Stimulated activated CD4-positive, alpha-beta T cell treated with anti-CD3 and anti-CD28 coated beads, TNF-alpha, amount 100 ng/mL, for 1 hour (primary cell): ENCODE measurements around the gene RNF145.
"Not testable (repeated sequence)": the region's sequence is repeated elsewhere in the genome, so short reads cannot be mapped to it uniquely, and the experiment has no call there.

Source experiments
- DNase-seq, 3 donors: peaks; one replicate each; pipeline ENCODE4 v3.0.0-alpha.2; 2020; ENCODE audit warnings: low read depth in 3 of 3, low spot score in 1 of 3

Gene RNF145

DNA sequence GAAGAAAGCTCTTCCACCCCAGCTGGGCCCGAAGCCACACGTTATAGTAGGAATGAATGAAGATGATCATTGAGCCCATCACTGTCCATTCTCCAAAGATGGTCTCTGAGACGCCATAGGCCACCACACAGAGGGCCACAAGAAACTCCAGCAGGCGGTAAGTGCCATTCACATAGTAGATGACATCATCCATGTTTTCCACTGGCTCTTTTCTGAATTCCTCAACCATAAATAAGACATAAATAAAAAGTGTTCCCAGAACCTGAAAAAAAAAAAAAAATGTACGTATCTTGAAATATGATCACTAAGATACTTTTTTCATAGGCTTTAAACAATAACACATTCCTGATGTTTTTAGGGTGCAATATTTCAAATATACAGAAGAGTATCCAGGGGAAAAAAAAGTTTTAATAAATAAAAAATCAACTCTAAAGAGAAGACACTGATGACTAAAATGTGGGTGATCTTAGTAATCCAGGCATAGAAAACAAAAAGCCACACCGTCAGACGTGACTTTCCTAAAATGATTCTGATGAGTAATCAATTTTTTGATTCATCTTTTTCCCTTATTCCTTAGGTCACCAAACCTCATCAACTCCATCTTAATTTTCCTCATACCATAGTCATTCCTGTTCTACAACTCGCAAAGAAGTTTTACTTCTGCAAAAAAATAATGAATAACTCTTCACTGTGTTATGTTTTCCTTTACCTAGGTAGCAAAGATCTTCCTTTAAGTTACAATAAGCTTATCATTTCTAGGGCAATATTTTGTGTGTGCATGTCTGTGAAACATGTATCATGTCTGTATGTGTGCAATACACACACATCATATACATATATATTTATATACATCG, 47.8 kb downstream of the RNF145 start:
- no peak for DNase-seq

DNA sequence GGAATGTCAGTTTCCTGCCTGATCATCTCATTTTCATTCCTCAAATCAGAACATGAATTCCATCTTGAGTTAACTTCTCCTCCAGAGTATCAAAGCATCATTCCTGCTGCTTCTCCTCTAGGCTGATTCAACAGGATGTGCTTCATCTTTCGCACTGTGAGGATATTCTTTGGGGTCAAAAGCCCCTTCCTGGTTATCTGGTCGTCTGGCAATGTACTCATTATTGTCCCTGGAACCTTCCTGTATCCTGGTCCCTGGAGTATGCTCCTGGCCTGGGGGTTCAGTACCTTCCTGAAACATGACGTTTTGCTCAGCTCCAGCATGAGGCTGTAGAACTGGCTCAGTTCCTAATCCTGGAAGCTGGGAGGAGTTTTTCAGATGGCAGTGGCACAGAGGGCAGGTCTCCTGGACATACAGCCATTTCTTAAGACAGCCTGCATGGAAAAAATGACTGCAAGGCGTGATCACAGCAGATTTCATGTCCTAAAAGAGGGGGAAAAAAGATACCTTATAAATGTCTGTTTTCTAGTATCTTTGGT, 50.7 kb downstream of the RNF145 start:
- DNase-seq, result not testable (repeated sequence)

DNA sequence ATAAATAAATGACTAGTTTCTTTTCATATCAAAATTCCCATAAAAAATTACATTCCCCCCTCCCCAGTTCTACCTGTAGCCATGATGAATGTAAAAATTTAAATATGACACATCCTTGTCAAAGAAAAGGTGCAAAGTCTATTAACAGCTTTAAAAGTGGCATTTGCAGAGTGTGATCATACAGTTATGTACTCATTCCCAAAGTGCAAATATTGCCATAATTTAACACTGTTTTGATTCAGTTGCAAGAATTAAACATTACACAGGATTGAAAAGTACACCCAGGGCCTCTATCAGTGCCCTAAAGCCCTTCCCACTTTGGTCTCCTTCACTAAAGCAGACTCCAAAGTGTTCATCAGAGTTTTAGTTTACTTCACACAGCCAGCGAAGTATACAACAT, 51.8 kb downstream of the RNF145 start:
- DNase-seq, result no peak

DNA sequence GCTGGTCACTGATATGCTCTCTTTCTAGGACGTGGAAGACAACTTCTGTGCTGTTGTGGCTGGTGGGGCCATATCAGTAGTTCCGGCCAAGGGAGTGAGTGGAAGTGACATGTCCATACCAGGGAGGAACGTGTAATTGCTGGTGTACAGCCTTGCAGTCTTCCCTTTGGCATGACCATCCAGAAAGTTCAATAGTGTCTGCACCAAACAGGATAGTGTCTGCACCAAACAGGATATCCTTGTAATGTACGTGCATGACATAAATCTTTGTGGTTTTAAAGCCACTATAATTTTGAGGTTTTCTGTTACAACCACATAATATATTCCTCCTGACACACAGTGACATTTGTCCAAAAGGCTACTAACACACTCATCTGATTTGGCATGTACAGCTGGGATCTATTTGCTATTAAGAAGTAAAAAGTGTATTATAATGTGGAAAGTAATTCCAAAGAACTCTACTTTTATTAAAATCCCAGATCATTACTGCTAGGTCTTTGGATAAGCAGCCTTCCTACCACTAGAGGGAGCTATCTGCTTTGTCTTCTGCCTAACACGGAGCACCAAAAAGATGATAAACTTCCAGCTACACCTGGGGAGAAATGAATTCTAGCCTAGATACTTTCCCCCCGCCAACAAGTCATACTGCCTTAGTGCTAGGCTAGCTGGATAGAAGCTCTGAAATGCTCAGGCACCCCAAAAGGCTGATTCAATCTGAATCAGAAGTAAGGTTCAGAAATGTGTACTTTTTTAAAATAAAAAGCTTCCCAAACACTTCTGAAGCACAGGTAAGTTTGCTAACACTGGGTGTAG, 52.7 kb downstream of the RNF145 start:
- DNase-seq, result peak in 1 of 3 donors; percentile 6

DNA sequence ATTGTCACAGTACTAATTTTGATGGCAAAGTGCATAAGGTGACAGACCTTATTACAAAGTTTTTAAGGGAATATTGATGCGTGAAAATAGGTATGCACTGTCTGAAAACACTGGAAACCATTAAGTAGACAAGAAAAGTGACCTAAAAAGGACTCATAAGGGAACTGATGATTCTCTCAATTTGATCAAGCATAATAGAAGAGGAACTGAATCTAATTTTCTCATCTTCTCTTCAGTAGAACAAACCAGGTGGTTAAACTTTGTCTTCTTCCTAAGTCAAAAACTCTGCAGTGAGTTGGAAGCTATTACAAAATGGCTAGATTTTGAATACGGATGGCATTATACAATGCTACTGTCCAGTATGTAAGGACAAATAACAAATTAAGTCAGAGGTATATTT, 53.4 kb downstream of the RNF145 start:
- DNase-seq, result no peak

DNA sequence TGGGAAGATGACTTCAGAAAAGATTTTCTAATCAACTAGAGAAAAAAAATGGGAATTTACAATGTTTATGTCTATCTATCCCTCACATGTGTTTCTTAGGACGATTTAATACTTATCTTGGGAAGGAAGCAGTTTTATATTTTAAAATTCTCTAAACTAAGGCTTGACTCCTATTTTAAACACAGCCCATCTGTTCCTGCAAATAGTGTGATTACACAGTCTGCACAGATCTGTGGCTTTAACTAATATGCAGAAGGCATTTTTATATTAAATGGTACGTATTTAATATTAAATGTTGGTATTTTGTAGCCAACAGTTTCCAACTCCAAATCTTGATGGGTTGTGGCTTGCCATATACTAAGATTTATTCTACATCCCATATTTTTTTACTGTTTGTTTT, 56.5 kb downstream of the RNF145 start:
- no peak for DNase-seq

DNA sequence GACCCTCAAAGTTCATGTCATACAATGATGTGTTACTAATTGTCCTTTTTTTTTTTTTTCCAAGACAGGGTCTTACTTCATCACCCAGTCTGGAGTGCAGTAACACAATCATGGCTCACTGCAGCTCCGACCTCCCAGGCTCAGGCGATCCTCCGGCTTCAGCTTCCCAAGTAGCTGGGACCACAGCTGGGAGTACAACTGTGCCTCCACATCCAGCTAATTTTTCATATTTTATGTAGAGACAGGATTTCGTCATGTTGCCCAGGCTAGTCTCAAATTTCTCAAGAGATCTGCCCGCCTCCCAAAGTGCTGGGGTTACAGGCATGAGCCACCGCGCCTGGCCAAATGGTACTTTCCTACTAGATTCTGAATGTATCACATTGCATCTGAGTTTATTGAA, 60.3 kb downstream of the RNF145 start:
- DNase-seq, result no peak

DNA sequence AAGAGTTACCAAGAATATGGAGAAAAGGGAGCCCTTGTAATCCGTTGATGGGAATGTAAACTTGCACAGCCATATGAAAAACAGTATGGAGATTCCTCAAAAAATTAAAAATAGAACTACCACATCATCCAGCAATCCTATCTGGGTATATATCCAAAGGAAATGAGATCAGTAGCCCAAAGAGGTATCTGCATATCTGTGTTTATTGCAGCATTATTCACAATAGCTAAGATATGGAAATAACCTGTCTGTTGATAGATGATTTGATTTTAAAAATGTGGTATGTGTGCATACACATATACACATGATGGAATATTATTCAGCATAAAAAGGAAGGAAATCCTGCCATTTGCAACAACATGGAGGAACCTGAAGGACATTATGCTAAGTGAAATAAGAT, 61.4 kb downstream of the RNF145 start:
- no peak for DNase-seq

DNA sequence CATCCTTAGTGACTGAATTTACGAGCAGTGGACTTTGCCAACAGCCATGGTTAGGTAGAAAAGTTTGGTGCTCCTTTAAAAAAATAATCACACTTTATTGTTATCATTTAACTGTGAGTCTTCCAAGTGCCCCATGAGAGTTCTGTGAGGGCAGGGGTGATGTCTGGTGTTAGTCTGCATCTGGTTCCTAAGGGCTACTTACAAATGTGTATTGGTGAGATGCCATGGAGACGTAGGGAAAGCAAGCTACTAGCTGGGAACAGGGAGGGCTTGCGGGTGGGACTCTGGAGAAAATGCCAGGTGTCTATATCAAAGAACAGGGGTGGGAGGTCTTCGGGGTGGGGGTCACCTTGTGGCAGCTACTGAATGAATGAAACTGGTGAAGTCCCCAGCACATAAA, 62.5 kb downstream of the RNF145 start:
- DNase-seq, result no peak

DNA sequence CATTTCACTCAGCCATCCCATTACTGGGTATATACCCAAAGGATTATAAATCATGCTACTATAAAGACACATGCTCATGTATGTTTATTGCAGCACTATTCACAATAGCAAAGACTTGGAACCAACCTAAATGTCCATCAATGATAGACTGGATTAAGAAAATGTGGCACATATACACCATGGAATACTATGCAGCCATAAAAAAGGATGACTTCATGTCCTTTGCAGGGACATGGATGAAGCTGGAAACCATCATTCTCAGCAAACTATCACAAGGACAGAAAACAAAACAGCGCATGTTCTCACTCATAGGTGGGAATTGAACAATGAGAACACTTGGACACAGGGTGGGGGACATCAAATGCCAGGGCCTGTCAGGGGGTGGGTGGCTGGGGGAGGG, 64.2 kb downstream of the RNF145 start:
- not testable (repeated sequence) for DNase-seq

DNA sequence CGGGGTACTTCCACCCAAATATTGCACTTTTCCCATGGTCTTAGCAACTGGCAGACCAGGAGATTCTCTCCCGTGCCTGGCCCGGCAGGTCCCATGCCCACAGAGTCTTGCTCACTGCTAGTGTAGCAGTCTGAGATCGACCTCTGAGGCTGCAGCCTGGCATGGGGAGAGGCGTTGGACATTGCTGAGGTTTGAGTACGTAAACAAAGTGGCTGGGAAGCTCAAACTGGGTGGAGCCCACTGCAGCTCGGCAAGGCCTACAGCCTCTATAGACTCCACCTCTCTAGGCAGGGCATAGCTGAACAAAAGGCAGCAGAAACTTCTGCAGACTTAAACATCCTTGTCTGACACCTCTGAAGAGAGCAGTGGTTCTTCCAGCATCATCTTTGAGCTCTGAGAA, 69.6 kb downstream of the RNF145 start:
- no peak for DNase-seq

DNA sequence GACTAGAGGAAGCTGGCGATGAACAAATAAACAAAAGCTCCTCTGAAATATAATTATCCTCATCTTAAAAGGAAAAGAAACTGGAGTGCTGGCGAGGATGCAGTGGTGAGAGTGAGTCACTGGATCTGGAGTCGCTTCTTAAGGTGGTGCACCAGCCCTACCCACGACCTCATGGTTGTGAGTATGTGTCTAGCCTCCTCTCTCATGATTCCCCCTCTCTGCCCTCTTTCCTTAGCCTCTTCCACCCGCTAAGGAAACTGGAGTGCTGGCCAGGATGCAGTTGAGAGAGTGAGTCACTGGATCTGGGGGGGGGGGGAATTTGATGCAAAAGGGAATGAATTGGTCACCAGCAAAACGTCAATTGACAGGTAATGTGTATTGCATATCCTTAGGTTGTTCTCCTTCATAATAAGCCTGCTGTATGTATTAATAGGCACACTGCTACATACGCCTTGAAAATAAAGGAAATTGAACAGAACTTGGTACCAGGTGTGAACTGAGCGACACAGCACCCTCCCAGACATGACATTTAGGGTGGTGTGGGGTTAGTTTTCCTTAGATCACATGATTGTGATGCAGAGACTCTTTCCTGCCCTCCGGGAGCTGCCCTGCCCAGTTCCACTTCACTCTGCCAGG, 73.3 kb downstream of the RNF145 start:
- no peak for DNase-seq

DNA sequence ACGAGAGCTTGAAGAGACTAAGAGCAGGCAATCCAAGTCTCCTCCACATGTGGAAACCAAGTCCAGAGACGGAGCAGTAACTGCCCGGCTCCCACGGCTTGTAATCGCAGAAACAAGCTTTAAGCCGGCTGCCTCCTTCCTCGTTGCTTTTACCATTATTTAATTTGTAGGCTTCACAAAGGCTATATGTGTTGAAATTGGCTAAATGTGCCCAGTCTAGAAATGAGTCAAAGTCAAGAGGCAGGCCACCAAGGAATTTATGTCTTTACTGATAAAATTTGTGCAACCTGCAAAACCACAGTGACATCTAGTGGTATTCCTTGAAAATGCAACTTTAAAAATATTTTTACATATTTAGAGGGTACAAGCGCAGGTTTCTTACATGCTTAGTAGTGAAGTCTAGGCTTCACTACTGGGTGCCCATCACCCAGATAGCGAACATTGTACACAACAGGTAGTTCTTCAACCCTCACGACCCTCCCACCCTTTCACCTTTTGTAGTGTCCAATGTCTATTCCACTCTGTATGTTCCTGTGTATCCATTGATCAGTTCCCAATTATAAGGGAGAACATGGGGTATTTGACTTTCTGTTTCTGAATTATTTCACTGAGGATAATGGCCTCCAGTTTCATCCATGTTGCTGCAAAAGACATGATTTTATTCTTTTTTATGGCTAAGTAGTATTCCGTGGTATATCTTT, 76.2 kb downstream of the RNF145 start:
- no peak for DNase-seq

DNA sequence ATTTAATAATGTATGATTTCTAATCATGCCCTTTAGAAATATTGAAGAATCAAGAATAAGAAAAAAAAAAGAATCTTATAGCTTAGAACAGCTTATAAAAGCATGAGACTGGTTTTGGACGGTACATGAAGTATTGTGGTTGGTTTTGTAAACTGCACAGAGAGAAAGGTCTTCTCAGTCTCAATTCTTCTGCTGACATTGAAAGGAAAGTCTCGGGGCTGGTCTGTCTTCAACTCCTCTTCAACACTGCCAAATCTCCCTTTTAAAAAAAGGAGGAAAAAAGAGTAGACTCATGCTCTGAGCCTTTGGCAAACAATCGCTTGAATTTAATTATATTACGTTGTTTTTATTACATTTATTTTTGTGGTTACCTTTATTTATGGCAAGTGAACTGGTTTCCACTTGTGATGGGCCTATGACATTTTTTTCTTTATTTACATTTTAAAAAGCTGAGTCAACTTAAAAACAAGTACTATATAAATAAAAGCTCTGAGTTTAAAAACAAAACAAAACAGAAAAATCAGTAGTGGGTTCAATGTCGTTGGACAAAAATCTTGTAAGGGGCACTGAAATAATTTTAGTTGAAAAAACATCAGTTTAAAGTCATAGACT, 76.8 kb downstream of the RNF145 start:
- no peak for DNase-seq

DNA sequence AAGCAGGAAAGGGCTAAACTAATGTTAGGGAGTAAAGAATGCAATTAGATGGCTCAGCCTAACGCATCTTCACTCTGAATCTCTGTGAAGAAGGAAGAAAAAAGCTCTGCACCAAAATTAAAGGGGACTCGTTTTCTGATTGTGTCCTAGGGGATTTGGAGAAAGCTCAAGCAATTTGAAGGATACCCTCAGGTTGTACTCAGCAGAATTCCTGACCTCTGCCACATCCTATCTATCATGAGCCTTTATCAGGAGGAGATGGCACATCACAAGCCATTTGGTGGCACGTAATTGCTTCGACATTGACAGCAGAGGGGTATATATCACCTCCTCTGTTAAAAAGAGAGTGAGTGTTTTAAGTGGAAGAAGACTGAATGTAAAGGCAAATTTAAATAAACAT, 77.4 kb downstream of the RNF145 start:
- DNase-seq, result no peak

DNA sequence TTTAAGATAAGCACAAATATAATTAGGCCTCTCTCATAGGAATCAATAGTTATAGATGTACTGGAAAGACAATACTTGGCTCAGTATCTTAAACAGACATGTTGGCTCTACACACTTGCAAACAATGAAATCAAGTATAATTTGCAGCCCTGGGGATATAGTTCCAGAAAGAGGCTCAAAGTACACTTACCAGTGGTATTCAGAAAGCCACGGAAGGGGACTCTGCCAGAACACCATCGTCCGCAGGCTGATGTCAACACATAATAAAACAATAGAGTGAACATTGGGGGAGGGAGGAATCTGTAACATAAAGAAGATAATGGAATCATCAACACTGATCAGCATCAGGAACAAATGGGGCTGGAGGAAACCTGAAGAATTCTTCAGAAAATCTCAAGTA, 78.5 kb downstream of the RNF145 start:
- DNase-seq, result no peak

DNA sequence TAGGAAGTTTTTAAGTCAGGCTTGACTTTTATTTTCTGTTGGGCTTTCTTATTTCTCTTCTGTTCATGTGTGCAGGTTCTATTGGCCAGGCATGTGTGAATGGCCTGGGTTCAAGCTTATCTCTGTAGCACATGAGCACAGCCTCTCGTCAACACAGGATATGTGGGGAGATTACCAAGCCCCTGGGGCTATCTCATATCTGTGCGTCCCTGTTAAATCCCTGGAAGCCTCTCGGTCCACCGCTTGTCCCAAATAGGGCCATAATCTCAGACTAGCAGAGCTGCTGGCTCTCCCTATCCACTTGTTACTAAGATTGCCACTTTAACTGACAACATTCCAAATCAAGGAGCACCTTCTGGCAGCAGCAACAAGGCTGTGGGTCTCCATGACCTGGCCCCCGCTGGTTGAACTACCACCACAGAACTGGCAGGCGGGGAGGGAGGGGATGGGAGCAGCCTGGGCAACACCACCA, 81.2 kb downstream of the RNF145 start:
- DNase-seq, result no peak

DNA sequence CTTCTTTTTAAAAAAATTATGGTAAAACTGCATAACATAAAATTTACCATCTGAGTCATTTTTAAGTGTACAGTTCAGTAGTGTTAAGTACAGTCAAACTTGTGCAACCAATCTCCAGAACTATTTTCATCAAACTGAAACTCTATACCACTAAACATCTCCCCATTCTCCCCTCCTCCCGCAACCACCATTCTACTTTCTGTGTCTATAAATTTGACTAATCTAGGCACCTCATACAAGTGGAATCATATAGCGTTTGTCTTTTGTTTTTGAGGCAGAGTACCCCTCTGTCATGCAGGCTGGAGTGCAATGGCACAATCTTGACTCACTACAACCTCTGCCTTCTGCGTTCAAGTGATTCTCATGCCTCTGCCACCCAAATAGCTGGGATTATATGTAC, 85.7 kb downstream of the RNF145 start:
- no peak for DNase-seq

DNA sequence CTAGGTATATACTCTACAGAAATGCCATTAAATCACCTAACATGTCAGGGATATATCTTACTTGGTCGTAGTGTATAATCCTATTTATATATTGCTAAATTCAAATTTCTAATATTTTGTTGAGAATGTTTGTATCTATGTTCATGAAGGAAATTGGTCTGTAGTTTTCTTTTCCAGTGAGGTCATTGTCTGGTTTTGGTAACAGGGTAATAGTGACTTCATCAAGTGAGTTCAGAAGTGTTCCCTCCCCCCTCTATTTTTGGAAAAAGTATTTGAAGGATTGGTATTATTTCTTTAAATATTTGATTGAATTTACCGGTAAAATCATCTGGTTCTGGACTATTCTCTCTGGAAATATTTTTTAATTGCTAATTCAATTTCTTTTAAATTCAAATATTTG, 86.2 kb downstream of the RNF145 start:
- DNase-seq, result no peak

DNA sequence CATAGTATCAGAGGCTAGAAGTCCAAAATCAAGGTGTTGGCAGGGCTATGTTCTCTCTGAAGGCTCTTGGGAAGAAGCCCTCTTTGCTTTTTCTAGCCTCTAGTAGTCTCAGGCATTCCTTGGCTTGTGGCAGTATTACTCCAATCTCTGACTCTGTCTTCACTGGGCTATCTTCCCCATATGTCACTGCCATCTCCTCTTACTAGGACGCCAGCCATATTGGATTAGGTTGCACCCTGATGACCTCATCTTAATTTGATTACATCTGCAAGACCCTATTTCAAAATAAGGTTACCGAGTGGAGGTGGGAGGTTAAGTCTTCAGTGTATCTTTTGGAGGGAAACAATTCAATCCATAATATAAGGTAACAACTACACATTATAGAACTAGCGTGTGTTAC, 88.3 kb downstream of the RNF145 start:
- DNase-seq, result no peak

DNA sequence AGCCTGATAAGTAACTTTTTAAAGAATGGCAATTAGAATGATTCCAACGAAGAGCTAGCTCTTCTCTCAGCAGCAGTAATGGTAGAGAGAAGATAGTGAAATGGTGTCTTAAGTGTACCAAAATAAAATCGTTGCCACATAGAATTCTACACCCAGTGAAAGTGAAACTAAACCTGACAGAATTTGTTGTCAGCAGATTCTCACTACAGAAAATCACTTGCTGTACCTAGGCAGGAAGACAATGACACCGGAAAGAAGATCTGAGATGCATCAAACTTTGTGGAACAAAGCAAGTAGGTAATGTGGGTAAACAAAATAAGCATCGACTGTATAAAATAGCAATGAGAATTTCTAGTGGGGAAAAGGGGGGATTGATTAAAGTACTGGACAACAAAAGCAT, 88.9 kb downstream of the RNF145 start:
- no peak for DNase-seq
